HUDEP-2 (cell line): Measurements from ENCODE around the gene CCDC167.
"Not testable (repeated sequence)": the region's sequence is repeated elsewhere in the genome, so short reads cannot be mapped to it uniquely, and the experiment has no call there.

ENCODE experiments used
- DNase-seq, 76 experiments: peaks; one replicate each; lab custom pipeline; 2025; ENCODE audit not compliant: unreplicated experiment in 76 of 76; lab: John Stamatoyannopoulos, UW

The CCDC167 gene

DNA sequence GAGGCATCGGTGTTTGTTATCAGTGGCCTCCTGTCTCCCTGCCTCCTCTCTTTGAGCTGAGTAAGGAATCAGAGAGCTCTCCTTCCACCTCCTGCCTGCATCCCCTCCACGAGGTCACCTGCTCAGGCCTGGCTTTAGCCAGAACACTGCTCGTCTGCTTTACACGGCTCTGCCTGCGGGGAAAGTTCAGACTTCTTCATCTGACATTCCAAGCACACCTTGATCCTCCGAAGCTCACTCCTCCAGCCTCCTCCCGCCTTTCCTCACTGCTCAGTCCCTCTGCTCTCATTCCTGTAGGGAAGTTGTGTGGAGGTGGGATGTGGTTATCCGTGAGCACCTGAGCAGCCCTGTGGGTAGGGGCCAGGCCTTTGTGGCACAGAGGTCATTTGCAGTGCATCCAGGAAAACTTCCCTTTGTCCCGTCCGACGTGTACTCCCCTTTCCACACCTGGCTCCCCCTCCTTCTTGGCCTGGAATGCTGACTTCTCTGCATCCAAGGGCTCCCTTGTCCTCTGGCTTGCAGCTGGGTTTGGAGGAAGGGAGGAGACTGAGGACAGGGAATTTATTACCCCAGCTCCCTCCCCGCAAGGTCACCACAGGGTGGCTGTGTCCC, 12.8 kb upstream of the CCDC167 start:
- no peak for DNase-seq

DNA sequence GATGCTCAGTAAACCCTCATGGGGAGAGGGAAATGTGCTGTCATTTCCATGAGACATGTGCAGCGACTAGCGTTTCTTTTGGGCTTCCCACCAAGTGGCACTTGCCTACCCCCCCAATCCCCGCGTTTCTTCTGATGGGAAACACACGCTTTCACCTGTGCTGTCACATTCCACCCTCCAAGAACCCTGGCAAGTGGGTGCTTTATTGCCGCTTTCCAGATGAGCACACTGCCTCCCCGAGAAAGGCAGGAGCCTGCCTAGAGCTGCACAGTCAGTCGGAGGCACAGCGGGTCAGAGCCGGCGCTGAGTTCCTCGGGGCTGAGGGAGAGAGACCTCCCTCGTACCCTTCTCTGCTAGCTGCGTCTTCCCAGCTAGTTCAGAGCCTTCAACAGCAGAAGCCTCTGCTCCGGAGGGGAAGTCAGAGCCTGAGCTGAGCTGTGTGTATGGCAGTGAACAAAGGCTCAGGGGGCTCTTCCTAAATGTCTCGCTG, 12.3 kb upstream of the CCDC167 start:
- DNase-seq: no peak

DNA sequence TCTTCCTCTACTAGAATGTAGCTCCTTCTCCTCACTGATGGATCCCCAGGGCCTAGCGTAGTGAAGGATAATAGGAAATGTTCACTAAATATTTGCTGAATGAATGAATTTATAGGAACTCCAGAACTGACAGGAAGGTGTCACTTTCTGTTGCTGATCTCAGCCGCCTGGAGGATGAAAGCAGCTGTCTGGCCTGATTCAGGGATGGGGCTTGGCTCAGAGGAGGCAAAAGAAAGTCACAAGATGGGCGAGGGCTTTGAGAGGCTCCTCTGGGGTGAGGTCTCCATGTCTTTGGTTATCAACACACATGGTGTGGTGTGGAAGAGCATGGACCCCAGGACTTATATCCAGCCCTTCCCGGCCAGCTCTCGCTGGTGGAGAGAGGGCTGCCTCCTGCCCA, 11.5 kb upstream of the CCDC167 start:
- no peak for DNase-seq

DNA sequence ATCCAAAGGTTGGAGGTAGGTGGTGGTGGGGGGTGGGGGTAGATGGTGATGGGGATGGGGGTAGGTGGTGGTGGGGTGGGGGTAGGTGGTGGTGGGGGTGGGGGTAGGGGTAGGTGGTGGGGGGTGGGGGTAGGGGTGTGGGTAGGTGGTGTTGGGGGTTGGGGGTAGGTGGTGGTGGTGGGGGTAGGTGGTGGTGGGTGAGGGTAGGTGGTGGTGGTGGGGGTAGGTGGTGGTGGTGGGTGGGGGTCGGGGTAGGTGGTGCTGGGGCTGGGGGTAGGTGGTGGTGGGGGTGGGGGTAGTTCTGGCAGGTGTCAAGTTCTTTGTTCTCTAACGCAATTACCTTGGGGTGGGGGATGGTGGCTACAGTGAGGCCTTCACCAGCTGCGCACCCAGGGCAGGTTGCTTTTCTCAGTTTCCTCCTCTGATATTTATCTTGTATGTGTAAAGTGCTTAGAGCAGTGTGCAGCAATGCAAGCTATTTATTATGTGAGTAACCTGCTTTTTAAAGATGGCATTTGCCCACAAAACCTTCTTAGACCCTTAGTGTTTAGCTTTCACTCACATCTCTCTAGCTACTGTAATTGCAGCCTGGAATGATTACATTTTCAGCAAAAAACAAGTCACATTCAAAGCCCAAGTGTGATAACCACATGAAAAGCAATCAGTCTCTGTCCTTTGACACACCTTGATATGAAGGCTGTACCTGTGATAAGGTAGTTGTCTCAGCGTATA, 8.2 kb upstream of the CCDC167 start:
- no peak for DNase-seq

DNA sequence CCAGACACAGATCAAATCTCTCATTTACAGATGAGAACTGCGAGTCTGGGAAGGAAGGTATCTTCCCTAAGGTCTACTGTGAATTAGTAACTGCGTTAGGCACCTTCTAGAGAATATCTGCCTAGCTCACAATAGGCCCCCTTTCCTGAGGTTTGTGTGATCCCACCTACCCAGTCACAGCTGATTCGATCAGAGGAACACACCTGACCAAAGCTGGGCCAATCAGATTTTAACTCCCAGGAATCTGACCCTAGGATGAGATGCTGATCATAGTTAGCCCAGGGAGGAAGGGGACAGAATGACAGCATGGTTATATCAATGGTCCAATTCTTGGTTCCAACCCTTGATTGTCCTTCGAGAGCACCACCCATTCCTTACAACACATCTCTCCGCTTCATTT, 7.4 kb upstream of the CCDC167 start:
- DNase-seq: no peak

DNA sequence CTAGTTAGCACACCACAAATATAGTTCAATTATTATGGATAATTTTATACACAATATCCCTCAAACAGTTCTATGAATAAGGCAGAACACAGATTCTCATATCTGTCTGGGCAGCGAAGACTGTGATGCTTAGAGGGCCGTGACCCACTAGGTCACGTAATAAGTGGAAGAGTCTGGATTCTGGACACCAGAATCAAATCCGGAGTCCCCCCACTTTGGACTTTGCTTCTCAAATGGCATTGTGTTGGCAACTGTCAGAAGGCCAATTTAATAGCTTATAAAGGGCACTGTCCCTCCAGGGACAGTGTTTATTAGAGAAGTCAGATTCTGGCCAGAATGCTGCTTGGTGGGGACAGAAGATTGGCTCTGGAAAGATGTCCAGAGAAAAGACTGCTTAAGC, 6.8 kb upstream of the CCDC167 start:
- no peak for DNase-seq

DNA sequence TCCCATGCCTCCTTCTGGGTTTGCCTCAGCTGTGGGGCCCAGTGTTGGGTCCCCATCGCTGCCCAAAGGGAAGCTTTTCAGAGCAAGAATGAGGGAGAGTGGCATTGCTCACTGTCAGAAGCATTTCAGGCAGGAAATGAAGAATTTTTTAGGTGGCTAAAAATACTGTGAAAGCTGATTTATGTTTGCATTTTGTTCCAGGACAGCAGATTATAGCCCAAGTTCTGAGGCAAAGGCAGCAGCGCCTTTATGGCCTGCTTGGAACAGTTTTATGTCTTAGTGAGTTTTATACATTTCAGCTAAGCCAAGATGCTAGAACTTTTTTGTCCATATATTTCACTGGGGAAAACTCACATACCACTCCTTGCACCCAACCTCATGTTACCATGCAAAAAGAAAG, 4.3 kb upstream of the CCDC167 start:
- DNase-seq: no peak

DNA sequence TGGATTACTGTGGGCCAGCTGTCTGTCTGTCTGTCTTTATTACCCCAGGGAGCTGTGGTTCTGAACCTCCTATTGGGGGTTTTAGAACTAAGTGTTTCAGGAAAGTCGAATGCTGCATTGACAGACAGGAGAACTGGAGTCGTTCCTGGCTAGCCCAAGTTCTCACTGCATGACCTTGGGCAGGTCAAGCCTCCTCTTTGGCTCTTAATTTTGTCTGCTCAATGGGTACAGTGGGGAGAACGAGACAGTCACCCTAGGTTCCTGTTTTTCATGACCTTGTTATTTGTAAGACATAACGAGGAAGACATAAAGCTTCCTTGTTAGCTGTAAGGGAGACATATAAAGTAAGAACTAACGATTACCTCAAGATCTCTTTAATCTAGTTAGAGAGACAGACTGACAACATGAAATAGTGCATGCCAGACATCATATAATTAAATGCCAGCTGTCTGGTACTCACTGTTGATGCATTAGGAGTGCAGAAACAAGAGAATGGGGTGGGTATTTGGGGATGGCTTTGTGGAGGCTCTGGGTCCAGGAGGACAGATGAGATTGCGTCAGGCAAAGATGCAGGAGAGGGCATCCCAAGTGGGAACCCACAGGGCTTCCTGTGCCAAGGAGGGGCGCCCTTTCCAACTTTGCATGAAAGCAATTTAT, 3.7 kb upstream of the CCDC167 start:
- DNase-seq: no peak

DNA sequence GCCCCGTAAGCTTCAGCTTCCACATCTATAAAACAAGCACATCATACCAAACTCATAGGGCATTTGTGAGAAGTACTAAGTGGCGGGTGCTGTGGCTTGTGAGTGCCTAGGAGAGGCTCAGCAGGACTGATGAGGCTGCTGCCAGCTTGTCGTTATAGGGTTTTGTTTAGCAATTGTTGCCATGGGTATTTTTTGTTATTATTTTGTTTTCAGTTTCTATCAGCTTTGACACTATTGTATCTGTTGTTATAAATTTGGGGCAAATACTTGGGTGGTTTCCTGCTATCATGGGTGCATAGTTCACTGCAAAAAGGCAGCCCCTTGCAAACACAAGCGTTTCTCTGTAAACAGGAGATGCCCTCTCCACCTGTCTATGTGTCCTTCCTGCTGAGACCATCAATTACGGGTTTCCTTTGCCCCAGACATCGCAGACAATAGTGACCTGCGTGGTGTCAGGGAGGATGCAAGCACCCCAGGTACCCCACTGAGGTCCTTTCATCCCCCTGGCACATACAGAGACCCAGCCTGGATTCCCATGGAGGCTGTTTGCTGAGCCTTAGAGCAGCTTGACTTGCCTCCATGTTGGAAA, 3.1 kb upstream of the CCDC167 start:
- DNase-seq: no peak

DNA sequence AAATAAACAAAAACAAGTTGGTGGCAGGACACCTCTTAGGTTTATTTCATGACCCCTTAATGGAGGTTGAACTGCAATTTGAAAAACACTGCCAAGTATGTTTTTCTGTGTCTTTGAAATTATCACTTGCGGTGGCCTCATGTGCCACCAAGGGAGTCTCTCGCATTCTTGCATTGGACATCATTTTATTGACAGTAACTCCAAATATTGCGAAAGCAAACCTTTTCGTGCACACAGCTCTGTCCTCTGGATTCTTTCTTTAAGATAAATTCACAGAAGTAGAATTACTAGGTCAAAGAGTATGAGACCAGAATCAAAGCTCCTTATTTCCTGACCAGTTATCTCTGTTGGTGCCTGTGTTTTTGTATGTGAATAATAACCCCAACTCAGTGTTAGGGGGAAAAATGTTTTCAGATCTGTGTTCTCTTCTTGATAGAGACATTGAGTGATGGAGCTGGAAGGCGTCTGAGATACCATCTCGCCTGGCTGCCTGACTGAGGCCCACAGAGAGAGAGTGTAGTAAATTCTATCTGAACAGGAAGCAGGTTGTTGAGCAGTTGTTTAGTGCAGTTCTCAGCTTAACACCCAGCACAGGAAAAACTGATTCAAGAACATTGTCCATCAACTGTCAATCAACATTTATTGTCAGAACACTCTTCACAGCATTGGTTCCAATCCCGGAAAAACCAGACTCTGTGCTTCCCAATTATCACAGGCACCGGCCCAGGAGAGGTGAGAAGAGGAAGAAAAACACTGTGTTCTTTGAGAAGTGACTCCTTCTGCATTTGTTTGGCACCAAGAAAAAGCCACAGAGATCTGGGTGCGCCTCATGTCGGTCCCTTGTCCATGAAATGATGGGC, 2.2 kb upstream of the CCDC167 start:
- DNase-seq: no peak

DNA sequence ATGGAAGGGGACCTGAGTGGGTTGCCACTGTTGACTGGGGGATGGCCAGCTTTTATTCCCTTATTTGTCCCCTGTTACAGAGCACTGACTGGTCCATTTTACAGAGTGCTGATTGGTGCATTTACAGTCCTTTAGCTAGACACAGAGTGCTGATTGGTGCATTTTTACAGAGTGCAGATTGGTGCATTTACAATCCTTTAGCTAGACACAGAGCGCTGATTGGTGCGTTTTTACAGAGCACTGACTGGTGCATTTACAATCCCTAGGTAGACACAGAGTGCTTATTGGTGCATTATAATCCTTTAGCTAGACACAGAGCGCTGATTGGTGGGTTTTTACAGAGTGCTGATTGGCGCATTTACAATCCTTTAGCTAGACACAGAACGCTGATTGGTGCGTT, 1.2 kb upstream of the CCDC167 start:
- DNase-seq: not testable (repeated sequence)

DNA sequence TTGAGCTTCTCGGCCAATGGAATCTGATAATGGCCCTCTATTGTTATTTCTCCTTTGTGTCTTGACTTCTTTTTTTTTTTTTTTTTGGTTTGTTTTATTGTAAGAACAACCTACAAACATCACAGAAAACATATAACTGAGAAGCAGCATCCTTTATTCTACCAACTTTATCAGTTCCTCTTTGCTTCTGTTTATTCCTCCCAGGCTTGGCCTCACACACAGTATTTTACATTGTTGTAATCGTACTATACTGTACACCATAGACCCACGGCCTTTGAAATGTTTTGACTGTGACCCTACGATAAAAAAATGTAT, 558 bp upstream of the CCDC167 start:
- no peak for DNase-seq

DNA sequence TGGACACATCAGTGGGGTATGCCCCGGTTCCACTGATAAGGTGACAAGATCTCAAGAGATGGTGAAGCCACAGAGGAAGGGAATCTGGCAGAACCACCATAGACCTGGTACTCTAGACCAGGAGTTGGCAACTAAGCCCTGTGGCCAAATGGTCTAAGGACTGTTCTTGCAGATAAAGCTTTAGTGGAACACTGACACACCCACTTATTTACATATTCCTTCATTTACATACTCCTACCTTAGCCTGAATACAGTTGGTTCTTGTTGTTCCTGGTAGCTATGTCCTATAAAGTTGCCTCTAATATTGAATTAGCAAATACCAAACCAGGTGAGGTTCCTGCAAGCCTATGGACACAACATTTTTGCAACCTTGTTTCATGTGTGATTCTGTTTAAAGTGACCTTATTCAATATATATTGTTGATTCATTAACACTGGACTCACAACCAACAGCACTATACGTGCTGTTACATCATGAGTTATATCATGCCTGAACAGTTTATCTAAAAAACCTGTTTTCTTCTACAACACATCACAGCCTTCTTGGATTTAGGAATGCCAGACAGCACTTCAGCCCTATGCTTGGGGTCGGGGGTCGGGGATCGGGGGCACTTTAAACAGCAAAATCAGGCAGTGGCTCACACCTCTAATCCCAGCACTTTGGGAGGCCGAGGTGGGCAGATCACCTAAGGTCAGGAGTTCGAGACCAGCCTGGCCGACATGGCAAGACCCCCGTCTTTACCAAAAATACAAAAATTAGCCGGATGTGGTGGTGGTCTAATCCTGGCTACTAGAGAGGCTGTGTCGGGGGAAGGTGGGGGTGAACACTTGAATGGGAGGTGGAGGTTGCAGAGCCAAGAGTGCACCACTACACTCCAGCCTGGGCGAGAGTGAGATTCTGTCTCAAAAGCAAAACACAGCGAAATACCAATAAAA, 2.5 kb downstream of the CCDC167 start:
- peak in 62 of 76 experiments; percentile 15 to 84 (median 52) for DNase-seq

DNA sequence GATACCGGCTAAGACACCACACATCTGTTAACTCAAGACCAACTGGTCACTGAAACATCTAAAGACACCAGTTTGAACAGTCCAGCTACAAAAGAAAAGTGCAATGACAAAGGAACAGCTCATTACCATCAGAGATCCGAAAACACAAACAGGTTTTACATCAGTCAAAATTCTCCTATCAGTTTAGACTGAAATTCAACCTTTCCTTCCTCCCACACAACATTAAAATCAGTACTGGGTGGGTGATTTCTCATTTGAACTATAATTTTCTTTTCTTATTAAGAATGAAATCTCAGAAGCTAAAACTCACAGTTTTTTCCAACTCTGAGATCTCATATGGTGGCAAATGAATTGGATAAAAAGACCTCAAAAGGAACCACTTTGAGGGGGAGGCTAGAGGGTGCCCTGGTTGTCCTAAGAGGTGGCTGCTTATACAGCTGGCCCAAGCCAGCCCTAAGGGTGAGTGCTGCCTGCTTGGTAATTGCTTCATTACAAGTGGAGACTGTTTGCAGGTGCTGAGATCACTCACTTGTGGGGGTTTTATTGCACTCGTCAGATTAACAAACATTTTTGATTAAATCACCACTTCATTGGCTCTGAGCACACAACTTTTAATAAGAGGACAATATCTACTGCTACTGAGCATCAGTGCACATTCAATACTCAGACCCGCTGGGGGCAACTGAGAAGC, 4.3 kb downstream of the CCDC167 start:
- no peak for DNase-seq

DNA sequence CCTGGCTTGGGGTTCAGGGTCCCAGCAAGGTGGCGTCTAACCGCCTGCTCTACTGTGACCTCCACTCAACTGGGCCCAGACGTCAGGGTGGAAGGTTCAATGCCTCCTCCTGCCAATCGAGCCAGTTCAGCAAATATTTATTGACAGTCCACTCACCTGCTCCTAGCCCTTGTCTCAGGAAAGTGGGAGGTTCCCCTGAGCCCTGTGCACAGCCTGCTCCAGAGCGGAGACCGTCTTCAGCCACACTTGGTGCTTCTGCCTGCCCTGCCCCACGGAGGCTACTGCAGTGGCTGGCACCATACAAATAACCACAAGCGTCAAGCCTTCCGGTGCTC, 6.1 kb downstream of the CCDC167 start:
- no peak for DNase-seq

DNA sequence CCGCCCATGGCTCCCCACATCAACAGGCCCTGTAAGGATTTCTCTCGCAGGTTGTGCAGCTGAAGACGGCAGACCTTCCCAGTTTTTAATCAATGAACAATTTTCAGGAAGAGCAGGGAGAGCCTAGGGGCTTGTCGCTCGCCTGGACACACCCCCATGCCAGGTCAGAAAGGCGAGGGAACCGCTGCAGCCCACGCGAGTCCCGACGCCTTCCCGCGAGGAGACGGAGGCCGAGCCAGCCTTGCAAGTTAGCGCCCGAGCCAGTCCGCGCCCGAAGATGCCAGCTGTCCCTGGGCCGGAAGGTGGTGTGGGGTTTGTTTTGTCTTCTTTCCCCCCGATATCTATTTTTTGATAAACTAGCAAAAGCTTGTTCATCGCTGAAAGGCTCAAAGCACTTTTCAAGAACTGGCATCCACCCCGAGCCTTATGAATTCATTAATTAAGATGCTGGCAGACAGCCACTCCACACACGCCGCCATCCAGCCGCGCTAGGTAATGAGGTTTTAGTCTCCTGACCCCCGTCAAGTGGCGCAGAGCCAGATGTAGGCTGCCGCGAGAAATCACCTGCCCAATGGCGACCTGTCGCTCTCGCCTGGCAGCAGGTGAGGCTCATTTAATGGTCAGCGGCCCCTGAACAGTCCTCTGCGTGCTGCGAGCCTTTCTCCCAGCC, 6.6 kb downstream of the CCDC167 start:
- DNase-seq: no peak

DNA sequence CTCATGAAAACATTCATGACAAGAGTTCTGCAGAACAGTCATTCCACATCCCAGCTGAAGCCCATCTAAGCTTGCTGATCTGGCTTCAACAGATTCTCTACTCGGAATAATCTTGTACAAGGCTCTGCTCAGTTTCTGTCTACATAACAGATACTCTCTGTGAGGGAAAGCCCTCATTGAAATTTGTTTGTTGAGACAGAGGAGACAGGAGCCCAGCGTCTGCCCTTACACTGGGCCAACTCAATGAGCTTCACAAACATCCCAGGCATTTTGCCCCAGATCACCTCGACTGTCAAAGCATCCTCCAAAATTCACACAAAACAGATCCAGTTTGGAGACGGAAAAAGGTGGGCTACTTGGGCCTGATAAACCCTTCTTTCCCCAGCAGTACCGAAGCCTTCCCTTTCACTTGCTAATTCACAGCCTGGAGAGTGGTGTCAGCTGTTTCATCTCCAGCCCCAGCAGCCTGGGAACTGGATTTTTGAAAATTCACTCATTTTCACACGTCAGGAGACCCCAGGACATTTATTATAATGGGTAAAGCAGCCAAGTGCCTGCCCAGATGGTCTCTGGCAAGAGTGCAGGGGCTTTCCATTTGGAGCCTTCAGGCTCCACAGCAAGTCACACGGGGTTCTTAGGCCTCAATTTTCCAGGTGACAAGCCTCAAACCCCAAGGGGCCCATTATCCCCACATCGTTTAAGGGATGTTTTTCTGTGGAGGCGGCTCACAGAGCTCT, 7.3 kb downstream of the CCDC167 start:
- DNase-seq: no peak

DNA sequence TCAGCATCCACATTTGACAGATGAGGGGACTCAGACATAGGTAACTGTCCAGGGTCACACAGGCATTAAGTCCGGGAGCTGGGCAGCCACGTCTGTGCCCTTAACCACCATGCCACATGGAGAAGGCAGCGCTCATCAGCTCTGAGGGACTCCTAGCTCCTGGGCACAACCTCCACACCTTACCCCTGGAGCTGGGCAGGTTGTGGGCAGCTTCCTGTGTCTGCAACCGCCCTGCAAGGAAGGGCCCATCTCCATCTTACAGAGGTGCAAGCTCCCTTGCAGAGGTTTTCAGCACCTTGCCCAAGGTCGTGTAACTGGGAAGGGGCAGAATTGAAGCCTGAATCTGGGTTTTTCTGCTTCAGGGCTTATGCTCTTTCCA, 7.9 kb downstream of the CCDC167 start:
- DNase-seq: no peak
